Body of pancreas (tissue), 4 donors: ENCODE results near the gene SCN8A. TPM values are rescaled to one million over a fixed set of nuclear protein-coding genes. Genes with fewer than 3 reads are reported as not detected.
"Not testable (repeated sequence)": the region's sequence is repeated elsewhere in the genome, so short reads cannot be mapped to it uniquely, and the experiment has no call there.

Experiments used
- ATAC-seq: fragments of 150-250 bp; one replicate; pipeline ENCODE4 v1.9.1; 2016
- DNase-seq, 4 donors: peaks; one replicate each; pipeline ENCODE4 v3.0.0-alpha.2; 2019
- H3K27ac ChIP-seq, 4 donors: fragments of 200-600 bp; sonication (generic); 1 replicate in 3 of 4; 2 replicates in 1 of 4; pipeline versions ENCODE4 v1.5.1 to v1.6.1; 2016 to 2019; ENCODE audit warnings: mild to moderate bottlenecking in 1 of 4, mixed read lengths in 1 of 4, moderate library complexity in 1 of 4
- H3K27me3 ChIP-seq, 2 donors: fragments of 200-600 bp; sonication (generic); one replicate each; pipeline ENCODE4 v1.6.0; 2016; ENCODE audit warnings: mild to moderate bottlenecking in 1 of 2
- H3K36me3 ChIP-seq, 2 donors: fragments of 200-600 bp; sonication (generic); replicated peaks in 1 of 2; 2 replicates each; pipeline ENCODE4 v1.5.1; 2016; ENCODE audit warnings: low read depth in 2 of 2; ENCODE audit not compliant: insufficient read depth in 1 of 2
- H3K4me1 ChIP-seq: fragments of 200-600 bp; sonication (generic); one replicate; pipeline ENCODE4 v1.6.0; 2016
- H3K4me3 ChIP-seq, 2 donors: fragments of 200-600 bp; sonication (generic); 1 replicate in 1 of 2; 2 replicates in 1 of 2; pipeline ENCODE4 v1.5.1; 2016 to 2019
- H3K9me3 ChIP-seq, 3 donors: fragments of 200-600 bp; sonication (generic); 1 replicate in 2 of 3; 2 replicates in 1 of 3; pipeline ENCODE4 v1.5.1; 2016
- CTCF ChIP-seq, 7 experiments: fragments of 450-650 bp in 4 of 7; fragments of 200-600 bp in 3 of 7; sonication (generic) in 3 of 7; IDR thresholded peaks; one replicate each; pipeline ENCODE4 v1.5.1; 2016 to 2019; ENCODE audit warnings: antibody characterized with exemption in 7 of 7
- POLR2A ChIP-seq, 3 donors: fragments of 450-650 bp; IDR thresholded peaks; one replicate each; pipeline ENCODE4 v1.6.1; 2016; ENCODE audit warnings: antibody characterized with exemption in 3 of 3, mild to moderate bottlenecking in 2 of 3
- WGBS, 2 donors: methylation state at CpG; one replicate each; pipeline ENCODE4 v1.1.5; 2017; 5-methylcytosine and 5-hydroxymethylcytosine counted together
- intact Hi-C: fragments of 100-400 bp; cut with DNase I; formaldehyde crosslinking; loops from one replicate; pipeline ENCODE4 v1.15.1; 2023
- total RNA-seq, 2 donors: library from RNA; depleted of rRNA; stranded (reverse); fragments of >200 nt; gene quantifications; one replicate each; pipeline ENCODE4 v1.1.0, GENCODE V29; 2016

Gene SCN8A
- total RNA-seq, 2 donors from 2014 or later = 4.9 to 11.2 TPM

- ATAC-seq = no peak
- Histone ChIP-seq H3K4me3 (no peak overlapping the region), H3K36me3 (no peaks in the 10 kb centered on the region), H3K27me3 (no peaks in the 10 kb centered on the region), H3K27ac (no peak overlapping the region), H3K4me1 (no peaks in the 10 kb centered on the region), H3K9me3 (no peaks in the 10 kb centered on the region)
- no peak for DNase-seq
- no peak for TF ChIP-seq POLR2A (IDR thresholded peaks at IDR 0.05)
- TF ChIP-seq CTCF (IDR thresholded peaks at IDR 0.05) = no peak
- 51 to 67% methylated on average over 4 of the region's 4 CpGs for WGBS, 2 donors
- intact Hi-C loops = no loop called here
These were observed 7.1 kb downstream of the SCN8A start for GRCh38 chr12:51598156-51598555.

- no peaks in the 10 kb centered on the region for H3K4me1 ChIP-seq
- H3K27me3 ChIP-seq = no peaks in the 10 kb centered on the region
- TF ChIP-seq POLR2A (IDR thresholded peaks at IDR 0.05) = no peak
- TF ChIP-seq CTCF (IDR thresholded peaks at IDR 0.05) = no peak
- no peak overlapping the region for H3K4me3 ChIP-seq
- no peak overlapping the region for H3K27ac ChIP-seq
- no peak for DNase-seq
- 67 to 77% methylated on average over 1 of the region's 1 CpG for WGBS, 2 donors
- H3K9me3 ChIP-seq = no peaks in the 10 kb centered on the region
- intact Hi-C loops = no loop called here
- no peaks in the 10 kb centered on the region for H3K36me3 ChIP-seq
- ATAC-seq = no peak
These were observed 9.7 kb downstream of the SCN8A start for GRCh38 chr12:51600721-51601120.

- DNase-seq (no peak), ATAC-seq (no peak)
- no peak for TF ChIP-seq CTCF (IDR thresholded peaks at IDR 0.05)
- TF ChIP-seq POLR2A (IDR thresholded peaks at IDR 0.05) = no peak
- Histone ChIP-seq H3K4me3 (no peak overlapping the region), H3K27ac (no peak overlapping the region), H3K36me3 (no peaks in the 10 kb centered on the region), H3K4me1 (no peaks in the 10 kb centered on the region), H3K27me3 (no peaks in the 10 kb centered on the region), H3K9me3 (no peaks in the 10 kb centered on the region)
- intact Hi-C loops = no loop called here
These were observed 10.2 kb downstream of the SCN8A start for GRCh38 chr12:51601241-51601640.

- H3K9me3 ChIP-seq, DNase-seq, ATAC-seq, H3K4me3 ChIP-seq, H3K36me3 ChIP-seq, H3K27ac ChIP-seq, intact Hi-C loops, H3K27me3 ChIP-seq, H3K4me1 ChIP-seq: not testable (repeated sequence)
- 80 to 100% methylated on average over 1 of the region's 1 CpG for WGBS, 2 donors
These were observed 14.9 kb downstream of the SCN8A start for GRCh38 chr12:51605896-51606295.

- intact Hi-C loops, H3K27me3 ChIP-seq, DNase-seq, ATAC-seq, H3K4me1 ChIP-seq, H3K27ac ChIP-seq, H3K4me3 ChIP-seq, H3K36me3 ChIP-seq, H3K9me3 ChIP-seq: not testable (repeated sequence)
- whole genome bisulfite sequencing, 2 donors = 77 to 84% methylated on average over 2 of the region's 2 CpGs
These were observed 16.2 kb downstream of the SCN8A start for GRCh38 chr12:51607197-51607596.

- Histone ChIP-seq H3K36me3 (no peaks in the 10 kb centered on the region), H3K27me3 (no peaks in the 10 kb centered on the region), H3K9me3 (no peaks in the 10 kb centered on the region), H3K4me1 (peaks cover 7% of the 10 kb centered on the region), H3K27ac (no peak overlapping the region), H3K4me3 (no peak overlapping the region)
- intact Hi-C loops = no loop called here
- no peak for ATAC-seq
- WGBS, 2 donors = 85 to 93% methylated on average over 4 of the region's 4 CpGs
- TF ChIP-seq CTCF (IDR thresholded peaks at IDR 0.05) = no peak
- no peak for TF ChIP-seq POLR2A (IDR thresholded peaks at IDR 0.05)
- no peak for DNase-seq
These were observed 29.4 kb downstream of the SCN8A start for GRCh38 chr12:51620448-51620847.
